Measurements from ENCODE around the gene LRP1B.

GRCh38 chr2:140597836-140598235 lies 1533.0 kb downstream of the LRP1B start:
- TF ChIP-seq, protein P1, sequence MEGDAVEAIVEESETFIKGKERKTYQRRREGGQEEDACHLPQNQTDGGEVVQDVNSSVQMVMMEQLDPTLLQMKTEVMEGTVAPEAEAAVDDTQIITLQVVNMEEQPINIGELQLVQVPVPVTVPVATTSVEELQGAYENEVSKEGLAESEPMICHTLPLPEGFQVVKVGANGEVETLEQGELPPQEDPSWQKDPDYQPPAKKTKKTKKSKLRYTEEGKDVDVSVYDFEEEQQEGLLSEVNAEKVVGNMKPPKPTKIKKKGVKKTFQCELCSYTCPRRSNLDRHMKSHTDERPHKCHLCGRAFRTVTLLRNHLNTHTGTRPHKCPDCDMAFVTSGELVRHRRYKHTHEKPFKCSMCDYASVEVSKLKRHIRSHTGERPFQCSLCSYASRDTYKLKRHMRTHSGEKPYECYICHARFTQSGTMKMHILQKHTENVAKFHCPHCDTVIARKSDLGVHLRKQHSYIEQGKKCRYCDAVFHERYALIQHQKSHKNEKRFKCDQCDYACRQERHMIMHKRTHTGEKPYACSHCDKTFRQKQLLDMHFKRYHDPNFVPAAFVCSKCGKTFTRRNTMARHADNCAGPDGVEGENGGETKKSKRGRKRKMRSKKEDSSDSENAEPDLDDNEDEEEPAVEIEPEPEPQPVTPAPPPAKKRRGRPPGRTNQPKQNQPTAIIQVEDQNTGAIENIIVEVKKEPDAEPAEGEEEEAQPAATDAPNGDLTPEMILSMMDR (IDR thresholded peaks at IDR 0.05), result no peak
- TF ChIP-seq, protein P2, sequence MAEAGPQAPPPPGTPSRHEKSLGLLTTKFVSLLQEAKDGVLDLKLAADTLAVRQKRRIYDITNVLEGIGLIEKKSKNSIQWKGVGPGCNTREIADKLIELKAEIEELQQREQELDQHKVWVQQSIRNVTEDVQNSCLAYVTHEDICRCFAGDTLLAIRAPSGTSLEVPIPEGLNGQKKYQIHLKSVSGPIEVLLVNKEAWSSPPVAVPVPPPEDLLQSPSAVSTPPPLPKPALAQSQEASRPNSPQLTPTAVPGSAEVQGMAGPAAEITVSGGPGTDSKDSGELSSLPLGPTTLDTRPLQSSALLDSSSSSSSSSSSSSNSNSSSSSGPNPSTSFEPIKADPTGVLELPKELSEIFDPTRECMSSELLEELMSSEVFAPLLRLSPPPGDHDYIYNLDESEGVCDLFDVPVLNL (CRISPR knock-in tag; IDR thresholded peaks at IDR 0.05; ENCODE audit: borderline replicate concordance, low read depth), result no peak
- TF ChIP-seq, protein P3, sequence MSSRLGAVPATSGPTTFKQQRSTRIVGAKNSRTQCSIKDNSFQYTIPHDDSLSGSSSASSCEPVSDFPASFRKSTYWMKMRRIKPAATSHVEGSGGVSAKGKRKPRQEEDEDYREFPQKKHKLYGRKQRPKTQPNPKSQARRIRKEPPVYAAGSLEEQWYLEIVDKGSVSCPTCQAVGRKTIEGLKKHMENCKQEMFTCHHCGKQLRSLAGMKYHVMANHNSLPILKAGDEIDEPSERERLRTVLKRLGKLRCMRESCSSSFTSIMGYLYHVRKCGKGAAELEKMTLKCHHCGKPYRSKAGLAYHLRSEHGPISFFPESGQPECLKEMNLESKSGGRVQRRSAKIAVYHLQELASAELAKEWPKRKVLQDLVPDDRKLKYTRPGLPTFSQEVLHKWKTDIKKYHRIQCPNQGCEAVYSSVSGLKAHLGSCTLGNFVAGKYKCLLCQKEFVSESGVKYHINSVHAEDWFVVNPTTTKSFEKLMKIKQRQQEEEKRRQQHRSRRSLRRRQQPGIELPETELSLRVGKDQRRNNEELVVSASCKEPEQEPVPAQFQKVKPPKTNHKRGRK (CRISPR knock-in tag; IDR thresholded peaks at IDR 0.05; ENCODE audit: borderline replicate concordance), result no peak

Data from WTC11 (cell line).